ENCODE measurements around the gene CCNB3.
"Not testable (repeated sequence)": the region's sequence is repeated elsewhere in the genome, so short reads cannot be mapped to it uniquely, and the experiment has no call there.

The CCNB3 gene

GRCh38 chrX:50204364-50204899 lies at the start of gene CCNB3:
Gene CCNB3, plus strand, starts transcription at chrX:50204765. Its CDS starts 80,399 bp downstream, at chrX:50285164.
- DNase-seq = peak in 1 of 2 experiments; percentile 3

- DNase-seq = no peak
These were observed 46.9 kb upstream of the CCNB3 start for GRCh38 chrX:50157545-50158135.

- DNase-seq = no peak
These were observed 46.0 kb upstream of the CCNB3 start for GRCh38 chrX:50158593-50158992.

GRCh38 chrX:50161127-50161526 lies 43.4 kb upstream of the CCNB3 start:
- DNase-seq = no peak

GRCh38 chrX:50165727-50166126 lies 38.8 kb upstream of the CCNB3 start:
- DNase-seq = no peak

- DNase-seq = no peak
These were observed 37.2 kb upstream of the CCNB3 start for GRCh38 chrX:50167366-50167765.

GRCh38 chrX:50168241-50168687 lies 36.3 kb upstream of the CCNB3 start:
- DNase-seq = no peak

- DNase-seq = no peak
These were observed 34.8 kb upstream of the CCNB3 start for GRCh38 chrX:50169717-50170116.

- no peak for DNase-seq
These were observed 24.3 kb upstream of the CCNB3 start for GRCh38 chrX:50180073-50180940.

GRCh38 chrX:50183891-50184290 lies 20.7 kb upstream of the CCNB3 start:
- DNase-seq = no peak

- DNase-seq = no peak
These were observed 15.5 kb upstream of the CCNB3 start for GRCh38 chrX:50188859-50189600.

GRCh38 chrX:50198348-50198747 lies 6.2 kb upstream of the CCNB3 start:
- no peak for DNase-seq

- no peak for DNase-seq
These were observed 3.7 kb upstream of the CCNB3 start, which contains the start of gene AKAP4 for GRCh38 chrX:50200907-50201306. Gene AKAP4, minus strand, starts transcription at chrX:50201007. Its CDS starts 118 bp downstream, at chrX:50200889.

GRCh38 chrX:50202539-50202938 lies 2.0 kb upstream of the CCNB3 start:
- no peak for DNase-seq

- DNase-seq = no peak
These were observed 2.2 kb downstream of the CCNB3 start for GRCh38 chrX:50206753-50207152.

- DNase-seq = no peak
These were observed 6.9 kb downstream of the CCNB3 start for GRCh38 chrX:50211510-50211909.

GRCh38 chrX:50281253-50281652 lies 76.7 kb downstream of the CCNB3 start:
- no peak for DNase-seq

GRCh38 chrX:50327235-50327634 lies 122.7 kb downstream of the CCNB3 start:
- DNase-seq = no peak

- DNase-seq = not testable (repeated sequence)
These were observed 128.1 kb downstream of the CCNB3 start for GRCh38 chrX:50332668-50333067.

- no peak for DNase-seq
These were observed 128.7 kb downstream of the CCNB3 start for GRCh38 chrX:50333308-50333707.

- no peak for DNase-seq
These were observed 139.4 kb downstream of the CCNB3 start for GRCh38 chrX:50343917-50344316.

GRCh38 chrX:50372966-50373365 lies 168.4 kb downstream of the CCNB3 start:
- no peak for DNase-seq

All from cerebellar nuclear complex (tissue), 1 donor.